GM18907 (cell line): ENCODE data around the gene YTHDC1.

Experiments used
- ATAC-seq: cut with Tn5 transposase; IDR thresholded peaks from one replicate; pipeline ENCODE4 v1.9.1; 2021; ENCODE audit warnings: mild to moderate bottlenecking, moderate library complexity; ENCODE audit not compliant: unreplicated experiment

YTHDC1 gene

DNA sequence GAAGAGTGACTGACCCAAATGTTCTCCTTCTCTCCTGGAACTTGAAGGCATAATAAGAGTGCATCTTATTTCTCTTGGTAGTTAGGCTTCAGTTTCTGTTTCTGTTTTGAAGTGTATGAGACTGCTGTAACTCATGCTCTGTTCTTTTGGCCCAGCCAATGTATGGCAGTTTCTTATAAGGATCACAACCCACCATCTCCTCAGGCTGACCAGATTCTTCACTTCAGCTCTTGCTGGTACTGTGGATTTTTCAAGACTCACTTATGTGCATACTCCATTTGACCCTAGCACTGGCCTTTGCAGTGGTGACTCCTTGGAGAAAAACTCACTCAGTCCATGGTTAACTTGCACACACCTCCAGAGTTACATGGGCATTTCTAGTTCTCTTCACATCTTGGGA is 9.6 kb upstream of the YTHDC1 start:
- ATAC-seq, result peak; percentile 85

GRCh38 chr4:68358988-68359387 is 9.1 kb upstream of the YTHDC1 start:
- peak; percentile 9 for ATAC-seq

DNA sequence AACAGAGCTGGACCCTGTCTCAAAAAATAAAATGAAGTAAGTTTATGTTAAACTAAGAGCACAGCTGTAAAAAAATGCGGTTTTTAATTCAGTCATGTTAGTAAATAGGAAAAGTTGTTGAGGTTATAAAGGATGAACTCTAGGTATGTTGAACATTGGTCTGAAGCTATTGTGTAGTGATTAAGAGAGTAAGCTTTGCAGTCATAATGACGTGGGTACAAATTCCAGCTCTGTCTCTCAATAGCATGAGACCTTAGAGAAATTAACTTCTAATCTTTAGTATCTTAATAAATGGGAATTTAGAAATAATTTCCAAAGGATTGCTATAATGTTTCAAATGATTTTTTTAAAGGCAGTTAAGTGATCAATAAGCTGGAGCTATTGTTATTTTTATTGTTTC is 2.9 kb upstream of the YTHDC1 start:
- ATAC-seq, result no peak

- ATAC-seq, result peak; percentile 15
Measured at GRCh38 chr4:68349279-68349648, 626 bp downstream of the YTHDC1 start.

GRCh38 chr4:68348577-68348976 is 1.3 kb downstream of the YTHDC1 start:
- ATAC-seq, result no peak

GRCh38 chr4:68347845-68348244 is 2.0 kb downstream of the YTHDC1 start:
- no peak for ATAC-seq

GRCh38 chr4:68346461-68346860 is 3.4 kb downstream of the YTHDC1 start:
- no peak for ATAC-seq

- no peak for ATAC-seq
Measured at GRCh38 chr4:68344785-68345184, 5.1 kb downstream of the YTHDC1 start.

GRCh38 chr4:68344049-68344448 is 5.8 kb downstream of the YTHDC1 start:
- no peak for ATAC-seq

GRCh38 chr4:68342134-68342533 is 7.8 kb downstream of the YTHDC1 start:
- ATAC-seq, result no peak

DNA sequence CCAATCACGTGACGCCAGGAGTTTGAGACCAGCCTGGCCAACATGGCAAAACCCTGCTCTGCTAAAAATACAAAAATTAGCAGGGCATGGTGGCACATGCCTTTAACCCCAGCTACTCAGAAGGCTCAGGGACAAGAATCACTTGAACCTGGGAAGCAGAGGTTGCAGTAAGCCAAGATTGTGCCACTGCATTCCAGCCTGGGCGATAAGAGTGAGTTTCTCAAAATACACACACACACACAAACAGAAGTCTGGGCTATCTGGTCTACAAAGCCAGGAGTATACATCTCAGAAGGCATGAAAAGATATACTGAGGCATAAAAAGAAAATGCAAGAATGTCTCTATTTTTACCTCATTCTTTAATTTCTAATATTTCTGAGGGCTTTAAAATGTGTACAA is 11.3 kb downstream of the YTHDC1 start:
- ATAC-seq, result no peak

- no peak for ATAC-seq
Measured at GRCh38 chr4:68337522-68337921, 12.4 kb downstream of the YTHDC1 start.

- no peak for ATAC-seq
Measured at GRCh38 chr4:68337004-68337403, 12.9 kb downstream of the YTHDC1 start.

GRCh38 chr4:68336530-68336929 is 13.4 kb downstream of the YTHDC1 start:
- ATAC-seq, result no peak

GRCh38 chr4:68326141-68326540 is 23.7 kb downstream of the YTHDC1 start:
- ATAC-seq, result no peak

GRCh38 chr4:68324519-68325262 is 25.2 kb downstream of the YTHDC1 start:
- ATAC-seq, result peak; percentile 66

DNA sequence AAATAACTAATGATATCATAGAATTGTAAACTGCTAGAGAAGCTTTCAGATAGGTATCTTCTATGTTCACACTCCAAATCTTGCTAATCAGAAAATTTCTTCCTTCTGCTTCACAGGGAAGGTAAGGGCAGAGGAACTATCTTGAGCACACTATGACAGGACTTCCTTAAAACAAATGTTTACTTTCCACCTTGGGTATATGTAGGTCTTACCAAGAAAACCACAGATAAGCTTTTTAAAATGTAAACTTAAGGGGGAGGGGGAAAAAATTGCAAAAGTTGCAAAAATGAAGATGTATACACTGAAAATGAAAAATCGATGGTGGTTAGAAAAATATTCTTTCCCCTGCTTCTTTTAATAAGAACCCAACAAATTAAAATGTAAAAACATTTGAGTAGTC is 30.9 kb downstream of the YTHDC1 start:
- ATAC-seq, result no peak

DNA sequence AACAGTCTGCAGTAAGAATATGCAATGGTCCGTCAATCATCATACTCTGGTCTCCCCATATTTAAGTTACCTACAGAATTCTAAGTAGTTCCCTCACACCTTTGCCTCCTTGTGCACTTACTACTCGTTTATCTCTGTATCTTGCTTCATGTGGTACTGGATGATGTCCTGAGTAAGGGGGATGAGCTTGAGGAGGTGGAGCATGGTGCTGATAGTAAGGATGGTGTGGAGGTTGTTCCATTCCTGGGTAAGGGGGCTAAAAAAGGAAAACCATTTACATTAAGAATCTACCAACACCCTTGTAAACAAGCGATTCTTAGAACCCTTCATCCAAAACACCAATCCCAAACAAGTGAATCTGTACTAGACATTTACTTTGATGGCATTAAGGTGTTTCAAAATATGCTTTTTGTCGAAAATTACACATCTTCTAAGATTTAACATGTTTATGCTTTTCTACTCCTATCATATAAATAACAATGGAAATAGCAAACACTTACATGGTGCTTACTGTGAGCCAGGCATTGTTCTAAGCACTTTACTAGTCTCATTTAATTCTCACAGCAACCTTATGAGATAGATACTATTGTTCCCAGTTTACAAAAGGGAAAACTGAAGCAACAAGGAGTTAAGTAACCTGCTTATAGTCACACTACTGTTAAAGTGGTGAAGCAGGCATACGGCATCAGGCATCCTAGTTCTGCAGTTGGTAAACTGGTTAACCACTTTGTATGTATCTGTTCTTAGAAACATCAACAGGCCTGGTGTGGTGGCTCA is 33.5 kb downstream of the YTHDC1 start:
- ATAC-seq, result no peak

DNA sequence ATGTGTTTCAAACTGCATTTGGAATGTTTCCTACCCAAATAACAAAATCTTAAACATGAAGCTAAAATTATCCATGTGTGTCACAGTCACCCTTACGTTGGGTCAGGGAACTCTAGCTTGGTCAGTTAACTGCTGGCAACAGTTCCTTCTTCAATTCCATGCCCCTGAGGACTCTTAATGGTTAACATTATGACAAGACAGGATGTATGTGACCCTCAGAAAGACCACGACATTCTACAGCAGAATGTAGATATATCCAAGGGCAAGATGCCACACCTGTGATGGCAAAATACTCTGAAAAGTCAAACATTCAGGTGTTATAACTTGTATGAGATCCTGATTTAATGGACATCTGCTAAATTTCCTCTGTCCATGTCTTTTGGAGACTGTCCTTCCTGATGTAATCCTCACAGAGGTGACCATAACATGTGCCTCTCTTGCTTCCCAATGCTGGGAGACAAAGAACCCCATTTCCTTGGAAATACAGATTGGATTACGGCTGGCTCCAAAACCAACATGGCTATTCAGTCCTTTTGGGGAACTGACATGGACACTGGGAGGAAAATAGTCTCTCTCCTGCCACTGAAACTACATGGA is 39.1 kb downstream of the YTHDC1 start:
- no peak for ATAC-seq

DNA sequence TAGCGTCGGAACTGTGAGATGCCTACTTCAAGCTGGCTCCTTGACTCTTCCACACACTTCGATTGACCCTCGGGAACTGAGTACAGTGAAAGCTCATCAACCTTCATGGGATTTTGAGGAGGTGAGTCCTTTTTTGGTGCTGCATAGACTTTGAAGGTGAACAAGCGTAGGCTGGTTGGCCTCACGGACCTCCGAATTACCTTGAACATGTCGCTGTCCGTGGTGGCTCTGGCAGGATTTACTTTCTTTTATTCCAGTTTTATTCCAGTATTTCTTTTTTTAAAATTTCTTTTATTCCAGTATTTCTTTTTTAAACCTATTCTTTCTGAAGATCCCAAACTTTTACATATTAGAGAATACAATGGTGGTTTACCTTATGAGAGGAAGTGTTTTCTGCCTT is 45.2 kb downstream of the YTHDC1 start:
- ATAC-seq, result no peak

DNA sequence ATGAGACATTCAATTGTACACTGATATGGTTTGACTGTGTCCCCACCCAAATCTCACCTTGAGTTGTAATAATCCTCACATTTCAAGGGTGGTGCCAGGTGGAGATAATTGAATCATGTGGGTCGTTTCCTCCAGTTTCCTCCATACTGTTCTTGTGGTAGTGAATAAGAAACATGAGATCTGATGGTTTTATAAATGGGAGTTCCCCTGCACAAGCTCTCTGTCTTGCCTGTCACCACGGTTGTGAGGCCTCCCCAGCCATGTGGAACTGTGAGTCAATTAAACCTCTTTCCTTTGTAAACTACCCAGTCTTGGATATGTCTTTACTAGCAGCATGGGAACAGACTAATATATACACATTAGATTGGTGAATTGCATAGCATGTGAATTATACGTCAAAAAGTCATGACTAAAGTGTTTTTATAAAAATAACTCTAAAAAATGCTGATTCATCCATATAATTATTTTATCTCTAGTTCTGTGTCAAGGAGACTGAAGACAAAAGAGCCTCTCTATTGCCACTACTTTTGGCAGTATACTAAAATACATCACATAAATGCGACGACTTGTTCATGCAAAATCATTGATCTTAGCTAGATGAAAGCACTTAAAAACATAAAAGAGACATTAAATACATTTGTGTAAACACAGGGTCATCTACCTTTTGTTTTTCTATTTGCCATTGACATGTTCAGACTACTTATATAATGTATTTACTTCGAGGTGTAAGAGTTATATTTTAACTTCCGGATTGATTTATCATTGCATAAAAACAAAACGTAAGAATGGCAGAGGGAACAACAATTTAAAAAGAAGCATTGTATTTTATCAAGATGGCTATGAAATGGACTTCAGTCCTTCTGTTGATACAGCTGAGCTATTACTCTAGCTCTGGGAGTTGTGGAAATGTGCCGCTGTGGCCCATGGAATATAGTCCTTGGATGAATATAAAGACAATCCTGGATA is 50.1 kb downstream of the YTHDC1 start:
- no peak for ATAC-seq
